Measurements from ENCODE around the gene PDSS2. TPM values are rescaled to one million over a fixed set of nuclear protein-coding genes. Genes with fewer than 3 reads are reported as not detected.

Gene PDSS2
- total and polyA plus RNA-seq, 2 of the 8 experiments (the other 6 are each of a cell fraction or from before 2014, with no cell fraction given) = 10.7 to 16.1 TPM

GRCh38 chr6:107485157-107485556, 25.8 kb upstream of the PDSS2 start:
- CTCF ChIA-PET (ENCODE audit: partially characterized antibody) = interaction anchor here (1.4 to 3.0 kb wide), 2 partner anchors 12 to 26 kb away, joined by 3 to 15 read pairs; partner anchors contain the start of gene PDSS2
- POLR2A ChIA-PET (ENCODE audit: partially characterized antibody) = interaction anchor here (0.9 kb wide), 1 partner anchor 296 kb away, joined by 3 read pairs; no protein-coding TSS in a partner anchor
- H3K23ac ChIP-seq (ENCODE audit: insufficient read length) = no peak overlapping the region
- 86% methylated on average over 4 of the region's 4 CpGs; no CpG with 5 or more reads in 1 of the 2 experiments for WGBS, 2 experiments (ENCODE audit: extremely low coverage in 1 of 2, insufficient coverage in 1 of 2, insufficient read length in 1 of 2, insufficient replicate concordance in 2 of 2, low coverage in 1 of 2, low lambda C conversion rate in 2 of 2, missing lambda C conversion rate in 1 of 2)
- no peak overlapping the region for H2AFZ ChIP-seq (ENCODE audit: low read length)
- H4K20me1 ChIP-seq (replicated peaks in 1 of 2; ENCODE audit: control insufficient read depth in 1 of 2, insufficient read depth in 2 of 2, low read length in 2 of 2) = no peaks in the 10 kb centered on the region
- H3K4me1 ChIP-seq (replicated peaks in 1 of 4; ENCODE audit: control insufficient read depth in 3 of 4, insufficient read depth in 4 of 4, low read length in 3 of 4) = peaks cover 0 to 4% (median 0%) of the 10 kb centered on the region in 4 experiments; a peak in 3 of 7 replicates
- no peak overlapping the region for H3K56ac ChIP-seq (replicated peaks; ENCODE audit: insufficient read length, low read depth, low read length)
- no peak overlapping the region for H3K4me3 ChIP-seq (ENCODE audit: extremely low read depth in 1 of 4, insufficient read depth in 2 of 4, low read depth in 3 of 4, low read length in 4 of 4)
- H3K23me2 ChIP-seq (ENCODE audit: low read depth, low read length) = peaks cover 16% of the 10 kb centered on the region
- DNase-seq (ENCODE audit: low read depth in 1 of 2, low spot score in 2 of 2) = no peak
- H3K9me3 ChIP-seq (ENCODE audit: insufficient read depth in 2 of 2, low read depth in 1 of 2, low read length in 1 of 2) = no peaks in the 10 kb centered on the region
- H3K4ac ChIP-seq (replicated peaks; ENCODE audit: insufficient read length, low read depth, low read length) = no peak overlapping the region
- H2BK20ac ChIP-seq (ENCODE audit: low read length) = no peak overlapping the region
- no peak overlapping the region for H2BK5ac ChIP-seq (ENCODE audit: low read depth, low read length)
- H3K36me3 ChIP-seq (ENCODE audit: control insufficient read depth in 2 of 4, insufficient read depth in 4 of 4, low read length in 3 of 4) = no peaks in the 10 kb centered on the region
- no peak overlapping the region for H2BK15ac ChIP-seq (ENCODE audit: low read length)
- no peak overlapping the region for H4K91ac ChIP-seq (replicated peaks; ENCODE audit: insufficient read length, low read length)
- no peaks in the 10 kb centered on the region; the same call in 1 of the 2 replicates for H3K79me1 ChIP-seq (ENCODE audit: low read depth, low read length)
- no peaks in the 10 kb centered on the region for H3K79me2 ChIP-seq (ENCODE audit: control insufficient read depth in 1 of 2, insufficient read depth in 2 of 2, low read length in 2 of 2)
- no peak overlapping the region for H3K27ac ChIP-seq (ENCODE audit: low read depth, low read length)
- no peak overlapping the region for H3K4me2 ChIP-seq (ENCODE audit: insufficient read depth in 1 of 2, low read depth in 2 of 2, low read length in 2 of 2)
- H3K9ac ChIP-seq (replicated peaks in 1 of 4; ENCODE audit: extremely low read depth in 1 of 4, low read depth in 3 of 4, low read length in 3 of 4) = no peak overlapping the region
- no peak overlapping the region for H4K8ac ChIP-seq (ENCODE audit: extremely low read depth, insufficient read depth, low read length)
- H3K27me3 ChIP-seq (replicated peaks in 1 of 4; ENCODE audit: control insufficient read depth in 3 of 4, extremely low read depth in 1 of 4, insufficient read depth in 3 of 4, low read length in 3 of 4) = peaks cover 7 to 23% (median 17%) of the 10 kb centered on the region in 4 experiments
- FAIRE-seq = no peak
- no peak overlapping the region for H2BK120ac ChIP-seq (replicated peaks; ENCODE audit: low read depth, low read length)
- H4K5ac ChIP-seq (ENCODE audit: insufficient read length, low read depth, low read length) = no peak overlapping the region
- no peak overlapping the region for H2AK5ac ChIP-seq (ENCODE audit: low read depth, low read length)
- no peak overlapping the region for H2BK12ac ChIP-seq (ENCODE audit: low read depth, low read length)
- H3K14ac ChIP-seq (ENCODE audit: insufficient read length) = no peak overlapping the region
- no peak overlapping the region for H3K18ac ChIP-seq (ENCODE audit: extremely low read depth, low read length)
- TF ChIP-seq RAD21 (IDR thresholded peaks at IDR 0.05 in 1 of 2, conservative IDR thresholded peaks at IDR 0.05 in 1 of 2; ENCODE audit: low read depth in 2 of 2, low read length in 2 of 2) = no peak
- no peak for TF ChIP-seq HDAC2 (IDR thresholded peaks at IDR 0.05; ENCODE audit: borderline replicate concordance in 1 of 2, low read depth in 2 of 2, low read length in 2 of 2)
- no peak for TF ChIP-seq CHD1 (IDR thresholded peaks at IDR 0.05; ENCODE audit: low read depth, low read length)
- TF ChIP-seq POLR2AphosphoS5 (IDR thresholded peaks at IDR 0.05; ENCODE audit: low read depth, low read length) = no peak
- no peak for TF ChIP-seq SIX5 (IDR thresholded peaks at IDR 0.05; ENCODE audit: low read depth, low read length)
- no peak for TF ChIP-seq E2F6 (IDR thresholded peaks at IDR 0.05)
- TF ChIP-seq GABPA (IDR thresholded peaks at IDR 0.05; ENCODE audit: borderline replicate concordance, insufficient read depth, low read length) = no peak
- TF ChIP-seq TEAD4 (IDR thresholded peaks at IDR 0.05; ENCODE audit: low read depth, low read length) = no peak
- TF ChIP-seq MAX (IDR thresholded peaks at IDR 0.05) = no peak
- no peak for TF ChIP-seq SAP30 (IDR thresholded peaks at IDR 0.05; ENCODE audit: insufficient read depth, insufficient replicate concordance, low read length)
- TF ChIP-seq EP300 (IDR thresholded peaks at IDR 0.05; ENCODE audit: borderline replicate concordance in 1 of 2, low read depth in 2 of 2, low read length in 2 of 2) = no peak
- TF ChIP-seq FOSL1 (IDR thresholded peaks at IDR 0.05; ENCODE audit: insufficient read depth, low read depth, low read length) = no peak
